ENCODE measurements around the gene EXOSC7. TPM values are rescaled to one million over a fixed set of nuclear protein-coding genes. Genes with fewer than 3 reads are reported as not detected.

The EXOSC7 gene
- total and polyA plus RNA-seq, 7 donors, result 16.2 to 44.3 (median 30.3) TPM

GRCh38 chr3:45055032-45055410 is 79.0 kb downstream of the EXOSC7 start:
- Histone ChIP-seq H3K27ac (peak overlapping the region in 3 of 4 donors; percentile 15 to 79 (median 73)), H3K27me3 (no peaks in the 10 kb centered on the region), H3K4me1 (peaks cover 0 to 44% (median 35%) of the 10 kb centered on the region in 4 donors), H3K9me3 (no peaks in the 10 kb centered on the region), H3K36me3 (no peaks in the 10 kb centered on the region), H3K4me3 (no peak overlapping the region)
- intact Hi-C loops (cut with DNase I), result loop anchor here (5.0 kb wide), 1 partner anchor 157 kb away; no protein-coding TSS in a partner anchor
- no peak for DNase-seq
- WGBS, 2 donors, result 49 to 54% methylated on average over 2 of the region's 2 CpGs
- no peak for TF ChIP-seq CTCF (IDR thresholded peaks at IDR 0.05)
- TF ChIP-seq POLR2AphosphoS5 (IDR thresholded peaks at IDR 0.05), result peak in 1 of 4 donors; percentile 45
- no peak for TF ChIP-seq POLR2A (IDR thresholded peaks at IDR 0.05)
- TF ChIP-seq EP300 (IDR thresholded peaks at IDR 0.05), result no peak

GRCh38 chr3:45055411-45056143 is 79.5 kb downstream of the EXOSC7 start:
- no peak for TF ChIP-seq POLR2AphosphoS5 (IDR thresholded peaks at IDR 0.05)
- no peak for TF ChIP-seq POLR2A (IDR thresholded peaks at IDR 0.05)
- TF ChIP-seq CTCF (IDR thresholded peaks at IDR 0.05), result no peak
- TF ChIP-seq EP300 (IDR thresholded peaks at IDR 0.05), result no peak
- H3K27ac ChIP-seq, result peak overlapping the region in 3 of 4 donors; percentile 71 to 79 (median 73)
- 72 to 75% methylated on average over 7 of the region's 7 CpGs for whole genome bisulfite sequencing, 2 donors
- no peaks in the 10 kb centered on the region for H3K36me3 ChIP-seq
- intact Hi-C loops (cut with DNase I), result loop anchor here (5.0 kb wide), 1 partner anchor 157 kb away; no protein-coding TSS in a partner anchor
- peaks cover 0 to 44% (median 35%) of the 10 kb centered on the region in 4 donors for H3K4me1 ChIP-seq
- H3K4me3 ChIP-seq, result no peak overlapping the region
- no peaks in the 10 kb centered on the region for H3K27me3 ChIP-seq
- H3K9me3 ChIP-seq, result no peaks in the 10 kb centered on the region
- DNase-seq, result no peak

DNA sequence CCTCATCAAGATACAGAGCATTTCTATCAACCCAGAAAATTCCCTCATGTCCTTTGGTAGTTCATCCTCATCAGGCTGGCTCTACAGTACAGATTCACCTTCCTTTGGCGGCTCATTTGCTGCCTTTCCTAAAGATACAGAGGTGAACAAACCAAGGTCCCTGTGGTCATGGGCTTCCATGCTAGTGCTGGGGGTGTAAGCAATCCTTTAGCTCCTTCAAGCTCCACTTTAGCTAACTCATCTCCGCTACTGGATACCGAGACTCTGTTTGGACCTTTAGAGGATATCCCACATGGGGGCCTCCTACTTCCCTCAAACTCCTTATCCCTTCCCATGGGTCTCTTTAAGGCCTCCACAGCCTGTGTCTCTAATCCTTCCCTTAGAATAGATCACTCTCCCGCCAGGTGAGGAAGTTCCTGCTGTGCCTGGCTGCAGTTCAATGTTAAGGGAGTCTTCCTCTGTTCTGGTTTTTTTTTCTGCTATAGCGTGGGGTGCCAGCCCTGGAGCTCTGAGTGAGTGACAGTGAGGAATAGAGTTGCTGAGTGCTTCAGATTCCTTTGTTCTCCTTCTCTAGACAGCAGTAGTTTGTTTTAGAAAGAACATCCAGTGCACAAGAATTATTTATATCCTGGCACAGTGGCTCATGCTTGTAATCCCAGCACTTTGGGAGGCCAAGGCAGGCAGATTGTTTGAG is 80.7 kb downstream of the EXOSC7 start:
- Histone ChIP-seq H3K9me3 (no peaks in the 10 kb centered on the region), H3K4me3 (no peak overlapping the region), H3K4me1 (peaks cover 0 to 44% (median 35%) of the 10 kb centered on the region in 4 donors), H3K27me3 (no peaks in the 10 kb centered on the region), H3K27ac (peak overlapping the region; percentile 69 to 79 (median 72)), H3K36me3 (no peaks in the 10 kb centered on the region)
- WGBS, 2 donors, result 73 to 76% methylated on average over 5 of the region's 5 CpGs
- no peak for DNase-seq
- peak in 1 of 4 donors; percentile 59 for TF ChIP-seq EP300 (IDR thresholded peaks at IDR 0.05)
- no peak for TF ChIP-seq POLR2A (IDR thresholded peaks at IDR 0.05)
- no peak for TF ChIP-seq CTCF (IDR thresholded peaks at IDR 0.05)
- peak in 3 of 4 donors; percentile 43 to 68 (median 60) for TF ChIP-seq POLR2AphosphoS5 (IDR thresholded peaks at IDR 0.05)
- intact Hi-C loops (cut with DNase I), result loop anchor here (5.0 kb wide), 1 partner anchor 156 kb away; no protein-coding TSS in a partner anchor

DNA sequence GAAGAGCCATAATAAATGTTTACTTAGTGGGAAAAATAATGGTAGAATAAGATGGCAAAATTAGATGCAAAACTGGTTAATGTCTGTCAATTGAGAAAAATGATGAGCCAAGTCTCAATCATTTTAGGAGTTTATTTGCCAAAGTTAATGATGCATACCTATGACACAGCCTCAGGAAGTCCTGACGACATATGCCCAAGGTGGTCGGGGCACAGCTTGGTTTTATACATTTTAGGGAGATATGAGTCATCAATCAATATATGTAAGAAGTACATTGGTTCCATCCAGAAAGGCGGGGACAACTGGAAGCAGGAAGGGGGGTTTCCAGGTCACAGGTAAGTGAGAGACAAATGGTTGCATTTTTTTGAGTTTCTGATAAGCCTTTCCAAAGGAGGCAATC is 81.5 kb downstream of the EXOSC7 start:
- DNase-seq, result no peak
- H3K36me3 ChIP-seq, result no peaks in the 10 kb centered on the region
- no peaks in the 10 kb centered on the region for H3K9me3 ChIP-seq
- 71 to 83% methylated on average over 3 of the region's 3 CpGs for WGBS, 2 donors
- no peak overlapping the region for H3K4me3 ChIP-seq
- H3K27me3 ChIP-seq, result no peaks in the 10 kb centered on the region
- TF ChIP-seq EP300 (IDR thresholded peaks at IDR 0.05) (no peak), CTCF (IDR thresholded peaks at IDR 0.05) (no peak), POLR2AphosphoS5 (IDR thresholded peaks at IDR 0.05) (no peak), POLR2A (IDR thresholded peaks at IDR 0.05) (no peak)
- peaks cover 0 to 44% (median 35%) of the 10 kb centered on the region in 4 donors for H3K4me1 ChIP-seq
- intact Hi-C loops (cut with DNase I), result loop anchor here (5.0 kb wide), 1 partner anchor 155 kb away; no protein-coding TSS in a partner anchor
- peak overlapping the region; percentile 69 to 79 (median 72) for H3K27ac ChIP-seq
